Peyer's patch (tissue), 4 donors: ENCODE data around the gene DENND4B. TPM values are rescaled to one million over a fixed set of nuclear protein-coding genes. Genes with fewer than 3 reads are reported as not detected.

Experiments used
- DNase-seq, 3 donors: peaks; one replicate each; pipeline ENCODE4 v3.0.0-alpha.2; 2017 to 2019
- H3K27ac ChIP-seq, 4 donors: fragments of 200-600 bp; sonication (generic); one replicate each; pipeline ENCODE4 v1.5.1; 2016 to 2019
- H3K27me3 ChIP-seq, 2 donors: fragments of 200-600 bp; sonication (generic); one replicate each; pipeline ENCODE4 v1.5.1; 2019
- H3K36me3 ChIP-seq, 3 donors: fragments of 200-600 bp; sonication (generic); one replicate each; pipeline ENCODE4 v1.5.1; 2016 to 2019
- H3K4me1 ChIP-seq, 4 donors: fragments of 200-600 bp; sonication (generic); one replicate each; pipeline ENCODE4 v1.5.1; 2016 to 2019
- H3K4me3 ChIP-seq, 4 donors: fragments of 200-600 bp; sonication (generic); 1 replicate in 3 of 4; 2 replicates in 1 of 4; pipeline ENCODE4 v1.5.1; 2016 to 2019; ENCODE audit warnings: mild to moderate bottlenecking in 1 of 4
- H3K9me3 ChIP-seq, 4 donors: fragments of 200-600 bp; sonication (generic); one replicate each; pipeline ENCODE4 v1.5.1; 2016 to 2019; ENCODE audit warnings: mild to moderate bottlenecking in 1 of 4
- CTCF ChIP-seq, 6 experiments: fragments of 450-650 bp in 4 of 6; fragments of 200-600 bp in 2 of 6; sonication (generic) in 1 of 6; IDR thresholded peaks; one replicate each; pipeline ENCODE4 v1.5.1; 2017 to 2019; ENCODE audit warnings: antibody characterized with exemption in 6 of 6, mild to moderate bottlenecking in 3 of 6, moderate library complexity in 1 of 6
- POLR2A ChIP-seq, 2 donors: fragments of 450-650 bp; IDR thresholded peaks; one replicate each; pipeline ENCODE4 v1.5.1; 2017; ENCODE audit warnings: antibody characterized with exemption in 2 of 2, mild to moderate bottlenecking in 2 of 2, moderate library complexity in 2 of 2
- total RNA-seq, 4 donors: library from RNA; depleted of rRNA; stranded (reverse); fragments of >200 nt; gene quantifications; one replicate each; pipeline ENCODE4 v1.1.0, GENCODE V29; 2016

The DENND4B gene
- total RNA-seq, 4 donors from 2014 or later, result 48.2 to 130 (median 91.6) TPM

GRCh38 chr1:153991151-153991630, 44.7 kb upstream of the DENND4B start:
- H3K9me3 ChIP-seq, result no peaks in the 10 kb centered on the region
- H3K4me1 ChIP-seq, result peaks cover 0 to 33% (median 13%) of the 10 kb centered on the region in 4 donors
- H3K27ac ChIP-seq, result peak overlapping the region; percentile 82 to 99 (median 92)
- TF ChIP-seq CTCF (IDR thresholded peaks at IDR 0.05), result no peak
- no peak for TF ChIP-seq POLR2A (IDR thresholded peaks at IDR 0.05)
- peaks cover 0 to 37% (median 3%) of the 10 kb centered on the region in 3 donors for H3K36me3 ChIP-seq
- DNase-seq, result no peak
- peak overlapping the region; percentile 59 to 99 (median 90) for H3K4me3 ChIP-seq
- no peaks in the 10 kb centered on the region for H3K27me3 ChIP-seq

- Histone ChIP-seq H3K9me3 (no peaks in the 10 kb centered on the region), H3K4me3 (peak within 1 kb of the TSS; percentile 59 to 99 (median 90)), H3K27me3 (no peaks in the 10 kb centered on the region), H3K27ac (peak within 1 kb of the TSS; percentile 82 to 99 (median 92)), H3K4me1 (peaks cover 0 to 35% (median 13%) of the 10 kb centered on the region in 4 donors), H3K36me3 (peaks cover 0 to 35% (median 3%) of the 10 kb centered on the region in 3 donors)
- TF ChIP-seq CTCF (IDR thresholded peaks at IDR 0.05) (peak in 3 of 6 experiments; percentile 9), POLR2A (IDR thresholded peaks at IDR 0.05) (peak; percentile 97 to 99)
- peak; percentile 88 to 96 (median 88) for DNase-seq
Observed at GRCh38 chr1:153990468-153991150, 44.1 kb upstream of the DENND4B start, which contains the start of gene RPS27. Gene RPS27 (plus strand): TSS chr1:153990762. CDS start chr1:153990797, 35 bp downstream.

- H3K27me3 ChIP-seq, result no peaks in the 10 kb centered on the region
- H3K36me3 ChIP-seq, result peaks cover 0 to 7% (median under 1%) of the 10 kb centered on the region in 3 donors
- DNase-seq, result no peak
- H3K4me1 ChIP-seq, result peaks cover 0 to 33% (median 11%) of the 10 kb centered on the region in 4 donors
- no peaks in the 10 kb centered on the region for H3K9me3 ChIP-seq
- TF ChIP-seq CTCF (IDR thresholded peaks at IDR 0.05), result no peak
- TF ChIP-seq POLR2A (IDR thresholded peaks at IDR 0.05), result no peak
- H3K27ac ChIP-seq, result no peak overlapping the region
- H3K4me3 ChIP-seq, result no peak overlapping the region
Observed at GRCh38 chr1:153987621-153988020, 41.1 kb upstream of the DENND4B start.

- no peaks in the 10 kb centered on the region for H3K27me3 ChIP-seq
- TF ChIP-seq CTCF (IDR thresholded peaks at IDR 0.05) (no peak), POLR2A (IDR thresholded peaks at IDR 0.05) (peak in 1 of 2 donors; percentile 38)
- peak within 1 kb of the TSS; percentile 57 to 80 (median 74) for H3K27ac ChIP-seq
- H3K9me3 ChIP-seq, result no peaks in the 10 kb centered on the region
- H3K4me3 ChIP-seq, result peak within 1 kb of the TSS; percentile 39 to 69 (median 54)
- no peaks in the 10 kb centered on the region for H3K36me3 ChIP-seq
- peak in 2 of 3 donors; percentile 85 to 93 for DNase-seq
- peaks cover 0 to 20% (median 2%) of the 10 kb centered on the region in 4 donors for H3K4me1 ChIP-seq
Observed at GRCh38 chr1:153985941-153986761, 39.6 kb upstream of the DENND4B start, which contains the start of gene RAB13. Gene RAB13 (minus strand): TSS chr1:153986339. CDS start chr1:153986236, 103 bp downstream.

- peak overlapping the region; percentile 54 to 80 (median 74) for H3K27ac ChIP-seq
- TF ChIP-seq CTCF (IDR thresholded peaks at IDR 0.05), result no peak
- TF ChIP-seq POLR2A (IDR thresholded peaks at IDR 0.05), result no peak
Observed at GRCh38 chr1:153985341-153985912, 38.9 kb upstream of the DENND4B start.

More at GRCh38 chr1:153985341-153985912, 38.9 kb upstream of the DENND4B start:
- Histone ChIP-seq H3K4me3 (peak overlapping the region; percentile 39 to 69 (median 54)), H3K36me3 (no peaks in the 10 kb centered on the region), H3K4me1 (peaks cover 0 to 20% (median 2%) of the 10 kb centered on the region in 4 donors), H3K27me3 (no peaks in the 10 kb centered on the region), H3K9me3 (no peaks in the 10 kb centered on the region)
- DNase-seq, result no peak
